Measurements from ENCODE around the gene NTM.
"Not testable (repeated sequence)": the region's sequence is repeated elsewhere in the genome, so short reads cannot be mapped to it uniquely, and the experiment has no call there.

Gene NTM

GRCh38 chr11:132060567-132060966 lies 690.2 kb downstream of the NTM start:
- DNase-seq: no peak

- no peak for DNase-seq
These were observed 691.6 kb downstream of the NTM start for GRCh38 chr11:132062031-132062430.

GRCh38 chr11:132062541-132062940 lies 692.1 kb downstream of the NTM start:
- no peak for DNase-seq

GRCh38 chr11:132064987-132065620 lies 694.7 kb downstream of the NTM start:
- DNase-seq: peak in 6 of 51 donors; percentile 18 to 52 (median 32)

GRCh38 chr11:132068556-132068955 lies 698.1 kb downstream of the NTM start:
- no peak for DNase-seq

- DNase-seq: not testable (repeated sequence)
These were observed 699.2 kb downstream of the NTM start for GRCh38 chr11:132069593-132069992.

- DNase-seq: not testable (repeated sequence)
These were observed 700.5 kb downstream of the NTM start for GRCh38 chr11:132070907-132071306.

- no peak for DNase-seq
These were observed 701.8 kb downstream of the NTM start for GRCh38 chr11:132072044-132072857.

GRCh38 chr11:132072858-132073211 lies 702.4 kb downstream of the NTM start:
- DNase-seq: no peak

- no peak for DNase-seq
These were observed 703.4 kb downstream of the NTM start for GRCh38 chr11:132073787-132074186.

GRCh38 chr11:132075447-132075846 lies 705.0 kb downstream of the NTM start:
- no peak for DNase-seq

GRCh38 chr11:132077416-132077815 lies 707.0 kb downstream of the NTM start:
- no peak for DNase-seq

- peak in 23 of 51 donors; percentile 11 to 63 (median 38) for DNase-seq
These were observed 708.1 kb downstream of the NTM start for GRCh38 chr11:132078264-132079076.

- DNase-seq: peak in 1 of 51 donors; percentile 13
These were observed 709.7 kb downstream of the NTM start for GRCh38 chr11:132080127-132080526.

- DNase-seq: no peak
These were observed 712.2 kb downstream of the NTM start for GRCh38 chr11:132082566-132082965.

- no peak for DNase-seq
These were observed 714.0 kb downstream of the NTM start for GRCh38 chr11:132084433-132084832.

GRCh38 chr11:132087148-132087547 lies 716.7 kb downstream of the NTM start:
- no peak for DNase-seq

GRCh38 chr11:132088551-132088950 lies 718.1 kb downstream of the NTM start:
- DNase-seq: no peak

GRCh38 chr11:132093536-132094259 lies 723.3 kb downstream of the NTM start:
- no peak for DNase-seq

GRCh38 chr11:132094598-132094997 lies 724.2 kb downstream of the NTM start:
- DNase-seq: no peak
